ENCODE data around the gene SIX2. TPM values are rescaled to one million over a fixed set of nuclear protein-coding genes. Genes with fewer than 3 reads are reported as not detected.

SIX2 gene
- total and polyA plus RNA-seq, 10 of the 15 experiments (the other 5 are each of a cell fraction or from before 2014, with no cell fraction given) = not detected

DNA sequence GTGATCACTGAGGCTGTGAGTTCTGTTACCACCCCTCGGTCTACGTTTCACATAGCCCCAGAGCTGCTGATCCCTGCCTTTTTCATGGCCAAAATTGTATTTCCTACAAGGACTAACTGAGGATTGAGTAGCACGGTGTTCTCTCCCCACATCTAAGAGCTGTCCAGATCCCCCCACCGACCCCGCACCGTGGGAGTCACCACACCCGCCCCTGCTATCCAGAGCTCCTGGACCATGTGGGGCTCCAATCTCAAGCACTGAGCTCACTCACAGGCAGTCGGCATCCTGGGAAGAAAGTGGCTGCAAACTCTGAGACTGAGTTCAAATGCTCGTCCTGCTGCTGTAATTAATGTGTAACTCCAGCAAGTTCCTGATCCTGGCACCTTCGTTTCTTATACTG is 9.7 kb downstream of the SIX2 start:
- Histone ChIP-seq H2AFZ (ENCODE audit: control insufficient read depth, low read depth, low read length) (no peak overlapping the region), H3K27ac (ENCODE audit: control insufficient read depth, insufficient read depth) (no peak overlapping the region), H3K36me3 (ENCODE audit: control insufficient read depth in 2 of 2, insufficient read depth in 2 of 2, low read length in 1 of 2) (no peaks in the 10 kb centered on the region), H4K20me1 (ENCODE audit: control insufficient read depth, insufficient read depth) (no peaks in the 10 kb centered on the region), H3K9me3 (replicated peaks; ENCODE audit: control insufficient read depth, insufficient read depth, low read length) (no peaks in the 10 kb centered on the region), H3K4me3 (no peak overlapping the region), H3K79me2 (ENCODE audit: control insufficient read depth, insufficient read depth, low read length) (no peaks in the 10 kb centered on the region), H3K27me3 (replicated peaks in 1 of 2; ENCODE audit: control insufficient read depth in 2 of 2, insufficient read depth in 2 of 2, low read length in 1 of 2) (peaks cover 26 to 34% of the 10 kb centered on the region in 2 experiments), H3K4me1 (ENCODE audit: control insufficient read depth, insufficient read depth, low read length) (no peaks in the 10 kb centered on the region), H3K4me2 (ENCODE audit: control insufficient read depth, insufficient read depth) (no peak overlapping the region), H3K9ac (ENCODE audit: control insufficient read depth, insufficient read depth, low read length) (no peak overlapping the region)
- no TSS peak for BruUV-seq (replicated peaks)
- DNase-seq (ENCODE audit: low read depth, low spot score) (no peak), FAIRE-seq (no peak), ATAC-seq (no peak)
- RAD21 ChIA-PET (ENCODE audit: unreplicated experiment) = no interaction called here
- in situ Hi-C loops (cut with MboI) (loop anchor here (25.0 kb wide), 1 partner anchor 938 kb away; no protein-coding TSS in a partner anchor), intact Hi-C loops (cut with micrococcal nuclease; ENCODE audit: unreplicated experiment) (no loop called here)
- POLR2A ChIA-PET = no interaction called here
- WGBS (ENCODE audit: insufficient coverage, insufficient replicate concordance, low lambda C conversion rate, missing lambda C conversion rate) = 46% methylated on average over 10 of the region's 10 CpGs
- CTCF ChIA-PET = interaction anchor here (1.3 kb wide), 1 partner anchor 494 kb away, joined by 4 read pairs; no protein-coding TSS in a partner anchor
- SMC1A ChIA-PET (ENCODE audit: uncharacterized antibody, unreplicated experiment) = no interaction called here
- TF ChIP-seq IKZF1 (conservative IDR thresholded peaks at IDR 0.05) (no peak), SUZ12 (IDR thresholded peaks at IDR 0.05; ENCODE audit: unreplicated experiment) (no peak), RB1 (IDR thresholded peaks at IDR 0.05; ENCODE audit: borderline replicate concordance) (no peak), ZNF207 (IDR thresholded peaks at IDR 0.05; ENCODE audit: borderline replicate concordance) (no peak), CREB1 (IDR thresholded peaks at IDR 0.05; ENCODE audit: low read depth) (no peak), NFIC (IDR thresholded peaks at IDR 0.05; ENCODE audit: low read depth, low read length) (no peak), SMAD5 (IDR thresholded peaks at IDR 0.05; ENCODE audit: low read depth) (no peak), IKZF2 (IDR thresholded peaks at IDR 0.05) (no peak), ZNF622 (IDR thresholded peaks at IDR 0.05) (no peak), SMAD1 (IDR thresholded peaks at IDR 0.05; ENCODE audit: low read depth, partially characterized antibody) (no peak)
- TF ChIP-seq, protein P1, sequence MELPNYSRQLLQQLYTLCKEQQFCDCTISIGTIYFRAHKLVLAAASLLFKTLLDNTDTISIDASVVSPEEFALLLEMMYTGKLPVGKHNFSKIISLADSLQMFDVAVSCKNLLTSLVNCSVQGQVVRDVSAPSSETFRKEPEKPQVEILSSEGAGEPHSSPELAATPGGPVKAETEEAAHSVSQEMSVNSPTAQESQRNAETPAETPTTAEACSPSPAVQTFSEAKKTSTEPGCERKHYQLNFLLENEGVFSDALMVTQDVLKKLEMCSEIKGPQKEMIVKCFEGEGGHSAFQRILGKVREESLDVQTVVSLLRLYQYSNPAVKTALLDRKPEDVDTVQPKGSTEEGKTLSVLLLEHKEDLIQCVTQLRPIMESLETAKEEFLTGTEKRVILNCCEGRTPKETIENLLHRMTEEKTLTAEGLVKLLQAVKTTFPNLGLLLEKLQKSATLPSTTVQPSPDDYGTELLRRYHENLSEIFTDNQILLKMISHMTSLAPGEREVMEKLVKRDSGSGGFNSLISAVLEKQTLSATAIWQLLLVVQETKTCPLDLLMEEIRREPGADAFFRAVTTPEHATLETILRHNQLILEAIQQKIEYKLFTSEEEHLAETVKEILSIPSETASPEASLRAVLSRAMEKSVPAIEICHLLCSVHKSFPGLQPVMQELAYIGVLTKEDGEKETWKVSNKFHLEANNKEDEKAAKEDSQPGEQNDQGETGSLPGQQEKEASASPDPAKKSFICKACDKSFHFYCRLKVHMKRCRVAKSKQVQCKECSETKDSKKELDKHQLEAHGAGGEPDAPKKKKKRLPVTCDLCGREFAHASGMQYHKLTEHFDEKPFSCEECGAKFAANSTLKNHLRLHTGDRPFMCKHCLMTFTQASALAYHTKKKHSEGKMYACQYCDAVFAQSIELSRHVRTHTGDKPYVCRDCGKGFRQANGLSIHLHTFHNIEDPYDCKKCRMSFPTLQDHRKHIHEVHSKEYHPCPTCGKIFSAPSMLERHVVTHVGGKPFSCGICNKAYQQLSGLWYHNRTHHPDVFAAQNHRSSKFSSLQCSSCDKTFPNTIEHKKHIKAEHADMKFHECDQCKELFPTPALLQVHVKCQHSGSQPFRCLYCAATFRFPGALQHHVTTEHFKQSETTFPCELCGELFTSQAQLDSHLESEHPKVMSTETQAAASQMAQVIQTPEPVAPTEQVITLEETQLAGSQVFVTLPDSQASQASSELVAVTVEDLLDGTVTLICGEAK (IDR thresholded peaks at IDR 0.05; ENCODE audit: borderline replicate concordance) = no peak
- TF ChIP-seq, protein P2, sequence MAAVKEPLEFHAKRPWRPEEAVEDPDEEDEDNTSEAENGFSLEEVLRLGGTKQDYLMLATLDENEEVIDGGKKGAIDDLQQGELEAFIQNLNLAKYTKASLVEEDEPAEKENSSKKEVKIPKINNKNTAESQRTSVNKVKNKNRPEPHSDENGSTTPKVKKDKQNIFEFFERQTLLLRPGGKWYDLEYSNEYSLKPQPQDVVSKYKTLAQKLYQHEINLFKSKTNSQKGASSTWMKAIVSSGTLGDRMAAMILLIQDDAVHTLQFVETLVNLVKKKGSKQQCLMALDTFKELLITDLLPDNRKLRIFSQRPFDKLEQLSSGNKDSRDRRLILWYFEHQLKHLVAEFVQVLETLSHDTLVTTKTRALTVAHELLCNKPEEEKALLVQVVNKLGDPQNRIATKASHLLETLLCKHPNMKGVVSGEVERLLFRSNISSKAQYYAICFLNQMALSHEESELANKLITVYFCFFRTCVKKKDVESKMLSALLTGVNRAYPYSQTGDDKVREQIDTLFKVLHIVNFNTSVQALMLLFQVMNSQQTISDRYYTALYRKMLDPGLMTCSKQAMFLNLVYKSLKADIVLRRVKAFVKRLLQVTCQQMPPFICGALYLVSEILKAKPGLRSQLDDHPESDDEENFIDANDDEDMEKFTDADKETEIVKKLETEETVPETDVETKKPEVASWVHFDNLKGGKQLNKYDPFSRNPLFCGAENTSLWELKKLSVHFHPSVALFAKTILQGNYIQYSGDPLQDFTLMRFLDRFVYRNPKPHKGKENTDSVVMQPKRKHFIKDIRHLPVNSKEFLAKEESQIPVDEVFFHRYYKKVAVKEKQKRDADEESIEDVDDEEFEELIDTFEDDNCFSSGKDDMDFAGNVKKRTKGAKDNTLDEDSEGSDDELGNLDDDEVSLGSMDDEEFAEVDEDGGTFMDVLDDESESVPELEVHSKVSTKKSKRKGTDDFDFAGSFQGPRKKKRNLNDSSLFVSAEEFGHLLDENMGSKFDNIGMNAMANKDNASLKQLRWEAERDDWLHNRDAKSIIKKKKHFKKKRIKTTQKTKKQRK (IDR thresholded peaks at IDR 0.05; ENCODE audit: low read depth, low read length) = no peak
- TF ChIP-seq, protein P3, sequence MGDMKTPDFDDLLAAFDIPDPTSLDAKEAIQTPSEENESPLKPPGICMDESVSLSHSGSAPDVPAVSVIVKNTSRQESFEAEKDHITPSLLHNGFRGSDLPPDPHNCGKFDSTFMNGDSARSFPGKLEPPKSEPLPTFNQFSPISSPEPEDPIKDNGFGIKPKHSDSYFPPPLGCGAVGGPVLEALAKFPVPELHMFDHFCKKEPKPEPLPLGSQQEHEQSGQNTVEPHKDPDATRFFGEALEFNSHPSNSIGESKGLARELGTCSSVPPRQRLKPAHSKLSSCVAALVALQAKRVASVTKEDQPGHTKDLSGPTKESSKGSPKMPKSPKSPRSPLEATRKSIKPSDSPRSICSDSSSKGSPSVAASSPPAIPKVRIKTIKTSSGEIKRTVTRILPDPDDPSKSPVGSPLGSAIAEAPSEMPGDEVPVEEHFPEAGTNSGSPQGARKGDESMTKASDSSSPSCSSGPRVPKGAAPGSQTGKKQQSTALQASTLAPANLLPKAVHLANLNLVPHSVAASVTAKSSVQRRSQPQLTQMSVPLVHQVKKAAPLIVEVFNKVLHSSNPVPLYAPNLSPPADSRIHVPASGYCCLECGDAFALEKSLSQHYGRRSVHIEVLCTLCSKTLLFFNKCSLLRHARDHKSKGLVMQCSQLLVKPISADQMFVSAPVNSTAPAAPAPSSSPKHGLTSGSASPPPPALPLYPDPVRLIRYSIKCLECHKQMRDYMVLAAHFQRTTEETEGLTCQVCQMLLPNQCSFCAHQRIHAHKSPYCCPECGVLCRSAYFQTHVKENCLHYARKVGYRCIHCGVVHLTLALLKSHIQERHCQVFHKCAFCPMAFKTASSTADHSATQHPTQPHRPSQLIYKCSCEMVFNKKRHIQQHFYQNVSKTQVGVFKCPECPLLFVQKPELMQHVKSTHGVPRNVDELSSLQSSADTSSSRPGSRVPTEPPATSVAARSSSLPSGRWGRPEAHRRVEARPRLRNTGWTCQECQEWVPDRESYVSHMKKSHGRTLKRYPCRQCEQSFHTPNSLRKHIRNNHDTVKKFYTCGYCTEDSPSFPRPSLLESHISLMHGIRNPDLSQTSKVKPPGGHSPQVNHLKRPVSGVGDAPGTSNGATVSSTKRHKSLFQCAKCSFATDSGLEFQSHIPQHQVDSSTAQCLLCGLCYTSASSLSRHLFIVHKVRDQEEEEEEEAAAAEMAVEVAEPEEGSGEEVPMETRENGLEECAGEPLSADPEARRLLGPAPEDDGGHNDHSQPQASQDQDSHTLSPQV (IDR thresholded peaks at IDR 0.05) = no peak
- TF ChIP-seq, protein P4, sequence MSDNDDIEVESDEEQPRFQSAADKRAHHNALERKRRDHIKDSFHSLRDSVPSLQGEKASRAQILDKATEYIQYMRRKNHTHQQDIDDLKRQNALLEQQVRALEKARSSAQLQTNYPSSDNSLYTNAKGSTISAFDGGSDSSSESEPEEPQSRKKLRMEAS (IDR thresholded peaks at IDR 0.05; ENCODE audit: low read depth, low read length) = no peak
